Stimulated activated CD4-positive, alpha-beta T cell treated with anti-CD3 and anti-CD28 coated beads, Interleukin-12 subunit alpha, Interleukin-12 subunit beta, amount 100 ng/mL, for 24 hours (primary cell): ENCODE measurements around the gene FAM78B.

Source experiments
- DNase-seq, 2 experiments: peaks; one replicate each; pipeline ENCODE4 v3.0.0-alpha.2; 2020; ENCODE audit warnings: low read depth in 2 of 2

FAM78B gene

GRCh38 chr1:166120281-166120680, 46.5 kb downstream of the FAM78B start:
- no peak for DNase-seq

- no peak for DNase-seq
These were observed 47.3 kb downstream of the FAM78B start for GRCh38 chr1:166119471-166119965.

GRCh38 chr1:166117776-166118175, 49.0 kb downstream of the FAM78B start:
- DNase-seq: no peak

DNA sequence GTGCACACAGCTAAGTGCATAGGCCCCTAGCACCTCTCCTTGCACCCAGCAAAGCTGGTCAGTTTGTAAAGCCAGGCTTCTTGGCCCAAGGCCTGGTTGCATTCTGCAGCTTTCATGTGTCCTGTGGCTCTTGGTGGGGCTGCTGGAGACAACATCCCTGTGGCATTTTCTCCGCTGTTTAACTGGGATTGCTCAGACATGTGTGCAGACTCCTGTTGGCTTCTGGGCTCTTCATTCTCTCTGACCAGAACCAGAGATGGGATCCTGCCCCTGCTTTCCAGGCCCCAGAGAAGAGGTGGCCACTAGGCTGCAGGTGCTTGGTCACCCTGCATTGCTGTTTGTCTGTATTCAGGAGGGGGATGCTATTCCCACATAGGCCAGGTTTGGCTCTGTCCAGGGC, 50.8 kb downstream of the FAM78B start:
- DNase-seq: no peak

- DNase-seq: no peak
These were observed 52.4 kb downstream of the FAM78B start for GRCh38 chr1:166114419-166114818.

DNA sequence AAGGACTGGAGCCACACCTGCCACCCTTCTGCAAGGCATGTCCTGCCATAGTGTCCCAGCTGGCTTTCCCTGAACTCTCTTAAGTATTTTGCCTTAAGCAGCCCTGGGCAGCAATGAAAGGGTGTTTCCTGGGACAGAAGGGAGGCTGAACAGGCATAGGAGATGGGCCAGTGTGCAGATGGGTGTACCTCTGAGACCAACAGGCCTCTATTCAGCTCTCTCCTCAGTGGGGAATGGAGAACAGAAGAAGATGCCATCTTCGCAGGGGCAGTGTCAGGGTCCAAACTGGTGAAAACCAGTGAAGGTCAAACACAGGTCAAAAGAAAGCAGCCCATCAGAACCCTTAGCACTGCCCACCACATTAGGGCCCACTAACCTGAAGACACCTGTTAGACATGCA, 53.2 kb downstream of the FAM78B start:
- no peak for DNase-seq

DNA sequence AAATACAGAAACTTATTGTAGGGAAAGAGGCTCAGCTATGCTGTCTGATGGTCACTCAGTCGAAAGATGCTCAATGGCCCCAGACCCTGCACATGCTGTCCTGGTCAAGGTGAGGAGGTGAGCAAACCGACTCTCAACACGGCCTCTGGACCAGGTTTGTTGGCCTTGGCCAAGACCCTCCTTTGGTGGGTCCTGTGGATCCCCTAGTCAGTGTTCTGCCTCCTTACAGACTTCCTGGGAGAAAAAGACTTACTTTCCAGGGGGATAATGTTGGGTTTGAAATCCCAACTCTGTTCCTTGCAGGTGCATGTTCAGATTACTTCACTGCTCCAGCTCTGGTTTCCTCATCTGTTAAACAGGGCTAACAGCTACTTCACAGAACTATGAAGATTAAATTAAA, 53.8 kb downstream of the FAM78B start:
- no peak for DNase-seq

GRCh38 chr1:166112425-166112824, 54.4 kb downstream of the FAM78B start:
- no peak for DNase-seq

DNA sequence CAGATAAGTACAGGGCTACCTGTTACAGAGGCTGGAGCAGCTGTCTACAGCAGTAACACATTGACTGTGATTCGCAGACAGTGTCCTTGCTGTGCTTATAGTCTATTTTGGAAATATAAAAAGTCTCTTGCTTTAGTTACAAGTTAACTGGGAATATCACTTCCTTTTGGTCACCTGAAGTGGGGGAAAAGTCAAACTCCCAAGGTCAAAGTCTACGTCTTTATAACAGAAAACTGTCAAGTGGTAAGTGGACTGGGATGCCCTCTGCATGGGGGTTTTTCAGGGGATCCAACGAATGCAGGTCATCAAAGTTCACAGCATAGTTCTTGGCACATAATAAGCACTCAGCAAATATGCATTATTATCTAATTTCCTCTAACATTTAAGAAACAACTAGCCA, 55.4 kb downstream of the FAM78B start:
- DNase-seq: no peak

DNA sequence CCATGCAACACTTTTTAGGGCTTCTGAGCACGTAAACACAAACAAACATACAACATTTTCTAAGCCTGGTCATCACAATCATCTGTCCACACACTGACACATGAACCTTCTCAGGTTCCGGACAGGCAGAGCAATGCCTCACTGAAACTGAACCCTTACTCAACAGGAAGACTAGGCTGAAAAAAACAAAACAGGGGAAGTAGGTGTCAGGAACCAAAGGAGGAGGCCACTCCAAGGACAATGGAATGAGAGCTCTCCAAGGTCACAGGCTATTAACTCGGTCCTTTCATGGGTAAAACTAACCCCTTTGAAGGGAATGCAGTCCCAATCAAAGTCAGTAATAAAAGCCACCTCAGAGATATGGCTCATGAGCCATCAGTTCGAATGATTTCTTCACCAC, 76.6 kb downstream of the FAM78B start:
- DNase-seq: no peak

GRCh38 chr1:166089804-166090203, 77.0 kb downstream of the FAM78B start:
- no peak for DNase-seq

- no peak for DNase-seq
These were observed 78.2 kb downstream of the FAM78B start for GRCh38 chr1:166088572-166088955.

- no peak for DNase-seq
These were observed 78.8 kb downstream of the FAM78B start for GRCh38 chr1:166087734-166088571.

- DNase-seq: no peak
These were observed 80.5 kb downstream of the FAM78B start for GRCh38 chr1:166086113-166086883.

- DNase-seq: no peak
These were observed 82.2 kb downstream of the FAM78B start for GRCh38 chr1:166084613-166085012.

GRCh38 chr1:166083887-166084286, 82.9 kb downstream of the FAM78B start:
- no peak for DNase-seq

GRCh38 chr1:166082601-166083000, 84.2 kb downstream of the FAM78B start:
- DNase-seq: no peak

- DNase-seq: no peak
These were observed 85.6 kb downstream of the FAM78B start for GRCh38 chr1:166080967-166081870.

DNA sequence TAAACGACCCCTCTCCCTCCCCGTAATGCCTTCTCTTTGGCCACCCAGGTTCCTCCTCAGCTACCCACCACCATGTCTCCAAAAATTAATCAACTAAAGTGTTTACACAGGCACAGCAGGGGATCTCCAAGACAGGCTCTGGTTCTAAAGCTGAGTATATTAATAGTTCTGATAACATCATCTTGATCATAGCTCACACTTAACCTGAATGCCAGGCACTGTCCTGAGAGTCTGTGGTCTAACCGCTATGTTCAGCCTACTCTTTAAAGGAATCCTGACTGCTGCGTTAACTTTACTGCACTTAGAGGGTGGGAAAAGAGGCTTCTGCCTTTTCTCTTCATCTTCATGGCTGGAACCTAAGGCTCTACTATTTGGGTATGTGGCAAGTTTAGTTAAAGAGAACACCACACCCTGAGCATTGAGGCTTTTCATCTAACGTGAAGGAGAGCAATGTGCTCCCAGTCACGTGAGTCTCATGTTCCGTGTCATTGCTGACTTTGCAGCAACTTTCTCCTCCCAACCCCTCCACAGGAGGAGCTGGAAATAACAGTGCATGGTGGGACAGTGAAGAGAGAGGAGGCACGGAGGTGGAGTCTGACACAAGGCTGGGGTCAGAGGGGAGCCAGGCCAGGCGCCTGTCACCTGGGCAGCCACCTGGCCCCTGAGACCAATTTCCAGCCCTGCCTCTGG, 86.4 kb downstream of the FAM78B start:
- no peak for DNase-seq

DNA sequence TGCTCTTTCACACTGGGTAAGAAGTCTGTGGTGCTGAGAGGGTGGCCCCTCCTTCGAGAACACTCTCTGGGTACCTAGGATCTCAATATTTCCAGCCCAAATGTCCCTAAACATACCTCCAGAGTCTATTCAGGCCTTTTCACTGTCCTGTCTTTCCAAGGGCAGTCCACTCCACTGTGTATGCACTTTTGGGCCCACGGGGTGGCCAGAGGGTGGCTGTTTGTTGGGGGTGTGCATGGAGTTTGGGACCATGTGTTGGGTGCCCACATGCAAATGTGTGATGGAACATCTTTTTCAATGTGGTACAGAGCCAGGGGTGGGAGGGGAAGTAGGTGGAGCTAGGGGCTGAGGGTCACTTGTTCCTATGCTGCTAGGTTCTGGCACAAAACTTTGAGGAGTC, 87.5 kb downstream of the FAM78B start:
- no peak for DNase-seq

DNA sequence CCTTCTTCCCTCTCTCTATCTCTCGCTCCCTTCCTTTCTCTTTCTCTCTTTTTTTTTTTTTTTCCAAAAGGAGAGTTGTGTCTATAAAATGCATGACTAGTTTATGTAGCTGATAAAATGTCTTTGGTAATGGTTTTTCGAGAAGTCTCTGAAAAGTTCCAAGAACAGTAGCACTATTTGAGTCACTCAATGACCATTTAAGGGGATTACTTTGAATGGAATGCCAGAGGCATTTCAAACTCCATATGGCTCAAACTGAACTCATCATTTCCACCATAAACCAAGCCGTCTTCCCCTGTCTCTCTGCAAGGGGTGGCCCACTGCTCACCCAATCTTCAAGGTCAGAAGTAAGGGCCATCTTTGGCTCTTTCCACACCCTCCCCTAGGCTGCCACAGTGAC, 93.3 kb downstream of the FAM78B start:
- DNase-seq: no peak
